H1 (cell line): ENCODE results near the gene STX11. TPM values are rescaled to one million over a fixed set of nuclear protein-coding genes. Genes with fewer than 3 reads are reported as not detected.

Experiments used
- CBX8 ChIP-seq: fragments of 300-800, 300-1000 bp; sonication (generic); IDR thresholded peaks from 2 replicates; pipeline ENCODE4 v1.7.1; 2016; ENCODE audit warnings: low read depth, low read length, borderline replicate concordance
- CHD2 ChIP-seq: IDR thresholded peaks from 2 replicates; pipeline ENCODE4 v1.6.1; 2012; ENCODE audit warnings: low read length, improper control_type of control experiment
- HDAC2 ChIP-seq, 2 experiments: fragments of 300-600 bp in 1 of 2; sonication (generic) in 1 of 2; IDR thresholded peaks; 2 replicates each; pipeline ENCODE4 v1.6.1; 2011 to 2012; ENCODE audit warnings: low read depth in 2 of 2, low read length in 2 of 2, mild to moderate bottlenecking in 2 of 2, moderate library complexity in 2 of 2, borderline replicate concordance in 1 of 2, inconsistent platforms in 1 of 2
- JUN ChIP-seq: IDR thresholded peaks from 2 replicates; pipeline ENCODE4 v1.6.1; 2011; ENCODE audit warnings: low read depth, mild to moderate bottlenecking, improper control_type of control experiment, low read length
- KDM1A ChIP-seq: fragments of 200-600, 300-600 bp; sonication (generic); IDR thresholded peaks from 2 replicates; pipeline ENCODE4 v1.7.1; 2016; ENCODE audit warnings: mild to moderate bottlenecking, low read length, borderline replicate concordance
- polyA plus RNA-seq, 7 experiments: library from polyadenylated mRNA; depleted of rRNA in 3 of 7; stranded (reverse) in 5 of 7; unstranded in 2 of 7; fragments of >200 nt in 5 of 7; fragments of 200-250 nt in 2 of 7; gene quantifications; 1 replicate in 5 of 7; 2 replicates in 1 of 7; 4 replicates in 1 of 7; pipeline versions ENCODE4 v1.2.1 to v1.2.3, GENCODE V29; 2011 to 2013; ENCODE audit warnings: missing spikeins in 2 of 7, mixed read lengths in 2 of 7
- total RNA-seq: library from RNA; stranded (reverse); fragmentation: NEBNext Ultra II Directional; extraction: Animal tissue kit (Norgen Biotek cat#: 25700); gene quantifications from 2 replicates; pipeline ENCODE4 v1.2.1, GENCODE V29; 2021
- TF ChIP-seq, protein P1 (sequence below), 3 experiments: IDR thresholded peaks; 1 replicate in 2 of 3; 2 replicates in 1 of 3; pipeline versions ENCODE4 v1.5.1 to v1.6.1; 2011; ENCODE audit warnings: low read length in 3 of 3, mild to moderate bottlenecking in 3 of 3, inconsistent platforms in 2 of 3, low read depth in 1 of 3, moderate library complexity in 1 of 3; ENCODE audit not compliant: insufficient read depth in 1 of 3; ENCODE audit errors: control extremely low read depth in 1 of 3

The STX11 gene
- total and polyA plus RNA-seq, 2 of the 8 experiments (the other 6 are each of a cell fraction or from before 2014, with no cell fraction given) = 0.15 to 0.34 TPM

DNA sequence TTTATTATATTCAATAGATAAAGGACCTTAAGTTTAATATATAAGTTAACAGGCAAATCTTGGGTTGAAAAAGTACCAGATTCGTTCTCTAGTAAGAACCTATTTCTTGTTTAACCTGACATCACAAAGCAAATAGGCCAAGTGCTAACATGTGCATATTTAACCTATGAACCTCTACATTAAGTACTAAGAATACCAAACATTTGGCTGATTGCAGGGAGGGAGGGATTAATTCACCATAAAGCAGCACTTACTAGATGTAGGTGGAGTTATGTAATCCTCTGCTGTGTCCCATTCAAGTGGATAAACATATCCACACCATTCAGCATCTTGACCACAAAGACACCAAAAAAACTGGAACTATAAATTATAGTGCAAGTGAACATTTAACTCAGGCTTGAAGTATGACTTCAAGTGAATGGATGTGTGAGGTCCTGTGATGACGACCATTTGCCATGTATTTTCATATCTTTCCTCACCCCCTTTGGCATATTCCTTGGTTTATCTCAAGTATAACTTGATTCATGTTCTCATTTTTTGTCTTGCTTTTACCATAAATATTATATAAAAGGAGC is 10.2 kb downstream of the STX11 start (continued):
- TF ChIP-seq, protein P1, sequence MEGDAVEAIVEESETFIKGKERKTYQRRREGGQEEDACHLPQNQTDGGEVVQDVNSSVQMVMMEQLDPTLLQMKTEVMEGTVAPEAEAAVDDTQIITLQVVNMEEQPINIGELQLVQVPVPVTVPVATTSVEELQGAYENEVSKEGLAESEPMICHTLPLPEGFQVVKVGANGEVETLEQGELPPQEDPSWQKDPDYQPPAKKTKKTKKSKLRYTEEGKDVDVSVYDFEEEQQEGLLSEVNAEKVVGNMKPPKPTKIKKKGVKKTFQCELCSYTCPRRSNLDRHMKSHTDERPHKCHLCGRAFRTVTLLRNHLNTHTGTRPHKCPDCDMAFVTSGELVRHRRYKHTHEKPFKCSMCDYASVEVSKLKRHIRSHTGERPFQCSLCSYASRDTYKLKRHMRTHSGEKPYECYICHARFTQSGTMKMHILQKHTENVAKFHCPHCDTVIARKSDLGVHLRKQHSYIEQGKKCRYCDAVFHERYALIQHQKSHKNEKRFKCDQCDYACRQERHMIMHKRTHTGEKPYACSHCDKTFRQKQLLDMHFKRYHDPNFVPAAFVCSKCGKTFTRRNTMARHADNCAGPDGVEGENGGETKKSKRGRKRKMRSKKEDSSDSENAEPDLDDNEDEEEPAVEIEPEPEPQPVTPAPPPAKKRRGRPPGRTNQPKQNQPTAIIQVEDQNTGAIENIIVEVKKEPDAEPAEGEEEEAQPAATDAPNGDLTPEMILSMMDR (IDR thresholded peaks at IDR 0.05; ENCODE audit: control extremely low read depth in 1 of 3, insufficient read depth in 1 of 3, low read depth in 1 of 3, low read length in 3 of 3) = no peak
- TF ChIP-seq HDAC2 (IDR thresholded peaks at IDR 0.05; ENCODE audit: borderline replicate concordance in 1 of 2, low read depth in 2 of 2, low read length in 2 of 2) = no peak
- TF ChIP-seq CBX8 = no peak
- no peak for TF ChIP-seq JUN
- TF ChIP-seq KDM1A = no peak
- no peak for TF ChIP-seq CHD2
